ENCODE results near the gene ULK2.

The ULK2 gene

DNA sequence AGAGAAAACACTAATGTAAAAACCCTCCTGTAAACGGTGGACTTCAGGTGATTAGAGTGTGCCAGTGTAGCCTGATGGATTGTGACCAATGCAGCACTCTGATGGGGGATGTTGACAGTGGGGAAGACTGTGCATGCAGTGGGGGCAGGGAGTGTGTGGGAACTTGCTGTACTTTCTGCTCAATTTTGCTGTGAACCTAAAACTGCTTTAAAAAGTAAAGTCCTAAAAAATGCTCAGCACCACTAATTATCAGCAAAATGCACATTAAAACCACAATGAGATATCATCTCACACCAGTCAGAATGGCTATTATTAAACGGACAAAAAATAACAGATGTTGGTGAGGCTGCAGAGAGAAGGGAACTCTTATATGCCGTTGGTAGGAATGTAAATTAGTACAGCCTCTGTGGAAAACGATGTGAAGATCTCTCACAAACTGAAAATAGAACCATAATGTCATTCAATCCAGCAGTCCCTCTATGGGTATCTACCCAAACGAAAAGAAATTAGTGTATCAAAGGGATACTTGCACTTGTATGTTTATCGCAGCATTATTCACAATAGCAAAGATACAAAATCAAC, 9.7 kb upstream of the ULK2 start:
- no peak overlapping the region for H3K4me3 ChIP-seq (replicated peaks; ENCODE audit: low read depth, low read length)
- H3K36me3 ChIP-seq (ENCODE audit: control insufficient read depth, insufficient read depth, low read length): no peaks in the 10 kb centered on the region
- no peak for TF ChIP-seq CTCF (IDR thresholded peaks at IDR 0.05; ENCODE audit: insufficient read depth, low read length, poor library complexity, severe bottlenecking)
- no peaks in the 10 kb centered on the region; the same call in 1 of the 2 replicates for H3K27me3 ChIP-seq (replicated peaks; ENCODE audit: control insufficient read depth, insufficient read depth, low read length)
- no peak for DNase-seq (ENCODE audit: extremely low read depth, insufficient read length)

DNA sequence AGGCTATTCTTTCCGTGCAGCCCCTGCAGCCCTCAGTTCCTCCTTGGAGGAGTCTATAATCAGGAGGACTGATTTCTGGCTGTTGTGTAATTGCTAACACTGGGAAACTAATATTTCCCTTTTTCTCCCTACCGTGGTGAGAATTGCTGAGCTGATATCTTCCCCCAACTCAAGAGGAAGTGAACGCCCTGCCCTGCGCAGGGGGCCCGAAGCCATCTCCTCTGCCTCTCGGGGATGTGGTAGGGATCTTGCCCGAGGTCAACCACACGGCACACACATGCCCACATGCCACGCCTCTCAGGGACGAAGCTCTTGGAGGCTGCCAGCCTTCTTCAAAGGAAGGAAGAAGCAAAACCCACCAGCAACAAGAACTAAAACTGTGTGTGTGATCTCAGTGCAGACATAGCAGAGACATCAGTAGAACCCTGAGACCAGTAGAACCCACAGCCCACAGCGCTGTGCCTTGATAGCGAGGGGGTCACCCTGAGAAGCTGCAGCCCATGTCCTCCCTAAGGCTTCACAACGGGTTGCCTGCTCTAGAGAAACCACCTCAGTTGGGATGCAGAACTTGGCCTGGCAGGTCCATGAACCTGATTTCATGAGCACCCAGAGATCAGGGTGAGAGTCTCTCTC, 8.9 kb upstream of the ULK2 start:
- no peak for DNase-seq (ENCODE audit: extremely low read depth, insufficient read length)
- H3K36me3 ChIP-seq (ENCODE audit: control insufficient read depth, insufficient read depth, low read length): no peaks in the 10 kb centered on the region
- H3K4me3 ChIP-seq (replicated peaks; ENCODE audit: low read depth, low read length): no peak overlapping the region
- H3K27me3 ChIP-seq (replicated peaks; ENCODE audit: control insufficient read depth, insufficient read depth, low read length): no peaks in the 10 kb centered on the region; the same call in 1 of the 2 replicates
- TF ChIP-seq CTCF (IDR thresholded peaks at IDR 0.05; ENCODE audit: insufficient read depth, low read length, poor library complexity, severe bottlenecking): no peak

DNA sequence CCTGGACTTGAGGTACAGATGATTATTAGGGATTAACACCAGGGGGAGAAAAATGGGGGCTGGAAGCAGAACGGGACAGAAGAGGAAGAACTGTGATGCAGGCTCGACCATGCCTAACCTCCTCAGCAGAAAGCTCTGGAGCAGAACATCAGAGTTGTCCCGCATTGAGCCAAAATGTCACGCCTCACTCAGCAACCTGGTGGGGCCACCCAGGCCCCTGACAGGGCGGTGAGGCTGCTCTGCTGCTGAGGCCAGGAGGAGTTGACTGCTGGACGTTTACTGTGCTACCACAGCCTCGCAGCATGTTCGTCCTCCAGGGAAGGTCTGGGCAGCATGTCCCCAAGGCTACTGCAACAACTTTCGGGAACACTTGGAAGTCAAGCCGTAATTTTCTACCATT, 6.5 kb upstream of the ULK2 start:
- H3K4me3 ChIP-seq (replicated peaks; ENCODE audit: low read depth, low read length): no peak overlapping the region
- DNase-seq (ENCODE audit: extremely low read depth, insufficient read length): no peak
- no peaks in the 10 kb centered on the region; the same call in 1 of the 2 replicates for H3K27me3 ChIP-seq (replicated peaks; ENCODE audit: control insufficient read depth, insufficient read depth, low read length)
- no peak for TF ChIP-seq CTCF (IDR thresholded peaks at IDR 0.05; ENCODE audit: insufficient read depth, low read length, poor library complexity, severe bottlenecking)
- no peaks in the 10 kb centered on the region for H3K36me3 ChIP-seq (ENCODE audit: control insufficient read depth, insufficient read depth, low read length)

GRCh38 chr17:19873346-19873745, 5.6 kb upstream of the ULK2 start:
- Histone ChIP-seq H3K36me3 (ENCODE audit: control insufficient read depth, insufficient read depth, low read length) (no peaks in the 10 kb centered on the region), H3K4me3 (replicated peaks; ENCODE audit: low read depth, low read length) (no peak overlapping the region), H3K27me3 (replicated peaks; ENCODE audit: control insufficient read depth, insufficient read depth, low read length) (no peaks in the 10 kb centered on the region; the same call in 1 of the 2 replicates)
- no peak for DNase-seq (ENCODE audit: extremely low read depth, insufficient read length)
- no peak for TF ChIP-seq CTCF (IDR thresholded peaks at IDR 0.05; ENCODE audit: insufficient read depth, low read length, poor library complexity, severe bottlenecking)

GRCh38 chr17:19868079-19868395, 301 bp upstream of the ULK2 start:
- Histone ChIP-seq H3K4me3 (replicated peaks; ENCODE audit: low read depth, low read length) (no peak overlapping the region; the same call in 1 of the 2 replicates), H3K36me3 (ENCODE audit: control insufficient read depth, insufficient read depth, low read length) (no peaks in the 10 kb centered on the region), H3K27me3 (replicated peaks; ENCODE audit: control insufficient read depth, insufficient read depth, low read length) (no peaks in the 10 kb centered on the region)
- TF ChIP-seq CTCF (IDR thresholded peaks at IDR 0.05; ENCODE audit: insufficient read depth, low read length, poor library complexity, severe bottlenecking): no peak
- DNase-seq (ENCODE audit: extremely low read depth, insufficient read length): no peak

- Histone ChIP-seq H3K36me3 (ENCODE audit: control insufficient read depth, insufficient read depth, low read length) (no peaks in the 10 kb centered on the region), H3K4me3 (replicated peaks; ENCODE audit: low read depth, low read length) (peak overlapping the region; percentile 55)
- peak; percentile 71 for DNase-seq (ENCODE audit: extremely low read depth, insufficient read length)
These were observed 732 bp downstream of the ULK2 start for GRCh38 chr17:19867079-19867328.

More at GRCh38 chr17:19867079-19867328, 732 bp downstream of the ULK2 start:
- no peaks in the 10 kb centered on the region for H3K27me3 ChIP-seq (replicated peaks; ENCODE audit: control insufficient read depth, insufficient read depth, low read length)
- peak; percentile 49 for TF ChIP-seq CTCF (IDR thresholded peaks at IDR 0.05; ENCODE audit: insufficient read depth, low read length, poor library complexity, severe bottlenecking)
